ENCODE data around the gene TRAPPC12.

TRAPPC12 gene

DNA sequence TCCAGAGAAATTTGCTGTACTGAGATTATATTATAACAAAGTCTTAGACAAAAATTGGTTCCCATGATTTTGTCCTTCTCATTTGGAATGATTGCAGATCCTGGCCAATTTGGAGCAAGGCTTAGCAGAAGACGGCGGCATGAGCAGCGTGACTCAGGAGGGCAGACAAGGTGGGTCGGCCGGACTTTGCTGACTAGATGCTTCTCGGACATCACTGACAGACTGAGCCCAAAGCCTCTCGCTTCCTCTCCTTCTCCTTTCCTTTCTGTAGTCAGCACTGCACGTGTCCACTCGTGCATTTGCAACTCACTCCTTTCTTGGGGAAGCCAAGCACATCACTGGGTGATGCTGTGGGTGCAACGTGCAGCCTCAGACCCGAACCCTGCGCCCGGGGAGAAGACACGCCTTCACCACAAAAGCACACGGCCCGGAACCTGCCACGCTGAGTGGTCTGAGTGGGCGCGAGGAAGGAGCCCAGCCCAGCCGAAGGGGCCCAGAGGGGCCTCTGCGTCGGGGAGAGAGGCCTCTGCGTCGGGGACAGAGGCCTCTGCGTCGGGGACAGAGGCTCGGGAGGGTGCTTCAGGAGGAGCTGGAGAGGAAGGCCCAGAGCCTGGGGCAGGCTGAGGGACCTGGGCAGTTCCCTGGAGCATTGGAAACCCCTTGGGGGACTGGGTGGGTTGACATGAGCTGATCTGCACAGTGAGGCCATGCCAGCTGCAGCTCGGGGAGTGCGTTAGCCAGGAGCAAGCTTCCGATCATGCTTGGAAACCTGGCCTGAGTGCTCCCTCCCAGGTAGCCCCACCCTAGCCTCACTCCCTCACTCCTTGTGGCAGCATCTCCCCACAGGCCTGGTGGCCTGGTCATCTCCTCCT is 78.3 kb downstream of the TRAPPC12 start:
- H3K9me3 ChIP-seq: no peaks in the 10 kb centered on the region; the same call in 1 of the 2 replicates
- peaks cover 38% of the 10 kb centered on the region for H3K36me3 ChIP-seq
- H3K4me3 ChIP-seq: no peak overlapping the region
- no peak overlapping the region for H3K9ac ChIP-seq
- H3K4me2 ChIP-seq: peak overlapping the region; percentile 95
- H3K27me3 ChIP-seq: peaks cover 72% of the 10 kb centered on the region
- no peak for TF ChIP-seq Cebpa-rat (IDR thresholded peaks at IDR 0.05)
- H3K27ac ChIP-seq: no peak overlapping the region
- peaks cover 54% of the 10 kb centered on the region for H4K20me1 ChIP-seq
- peaks cover 92% of the 10 kb centered on the region for H3K4me1 ChIP-seq

GRCh38 chr2:3458396-3459184 is 79.1 kb downstream of the TRAPPC12 start:
- no peak for TF ChIP-seq Cebpa-rat (IDR thresholded peaks at IDR 0.05)
- H3K4me3 ChIP-seq: no peak overlapping the region
- H3K9me3 ChIP-seq: no peaks in the 10 kb centered on the region; the same call in 1 of the 2 replicates
- no peak overlapping the region for H3K9ac ChIP-seq
- H3K36me3 ChIP-seq: peaks cover 30% of the 10 kb centered on the region
- H3K4me2 ChIP-seq: peak overlapping the region; percentile 95
- peaks cover 64% of the 10 kb centered on the region for H3K27me3 ChIP-seq
- H3K4me1 ChIP-seq: peaks cover 95% of the 10 kb centered on the region
- peaks cover 46% of the 10 kb centered on the region for H4K20me1 ChIP-seq
- H3K27ac ChIP-seq: no peak overlapping the region

- Histone ChIP-seq H3K4me3 (no peak overlapping the region), H3K27me3 (peaks cover 56% of the 10 kb centered on the region), H3K4me2 (peak overlapping the region; percentile 95), H3K36me3 (peaks cover 28% of the 10 kb centered on the region), H3K4me1 (peaks cover 95% of the 10 kb centered on the region), H3K27ac (no peak overlapping the region), H3K9ac (no peak overlapping the region), H3K9me3 (no peaks in the 10 kb centered on the region; the same call in 1 of the 2 replicates), H4K20me1 (peaks cover 38% of the 10 kb centered on the region)
- TF ChIP-seq Cebpa-rat (IDR thresholded peaks at IDR 0.05): no peak
Measured at GRCh38 chr2:3459185-3460015, 79.9 kb downstream of the TRAPPC12 start.

DNA sequence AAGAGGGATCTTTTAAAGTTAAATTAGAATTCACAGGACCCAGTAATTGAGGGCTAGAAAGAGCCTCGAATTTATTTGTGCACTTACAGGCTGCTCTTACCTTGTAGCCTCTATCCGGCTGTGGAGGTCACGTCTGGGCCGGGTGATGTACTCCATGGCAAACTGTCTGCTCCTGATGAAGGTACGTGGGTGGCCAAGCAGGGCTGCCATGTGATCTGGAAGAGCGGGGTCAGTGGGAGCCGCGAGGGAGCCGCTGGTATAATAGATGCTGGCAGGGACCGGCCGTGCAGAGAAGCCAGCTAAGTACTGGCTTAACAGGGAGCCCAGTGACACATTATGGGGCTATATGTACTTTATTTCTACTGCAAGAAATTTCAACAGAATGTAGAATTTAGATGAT is 80.7 kb downstream of the TRAPPC12 start:
- Histone ChIP-seq H4K20me1 (peaks cover 33% of the 10 kb centered on the region), H3K4me2 (peak overlapping the region; percentile 95), H3K36me3 (peaks cover 34% of the 10 kb centered on the region), H3K4me1 (peaks cover 91% of the 10 kb centered on the region), H3K9me3 (no peaks in the 10 kb centered on the region), H3K27me3 (peaks cover 48% of the 10 kb centered on the region; the same call in 1 of the 2 replicates), H3K9ac (no peak overlapping the region), H3K4me3 (no peak overlapping the region), H3K27ac (no peak overlapping the region)
- no peak for TF ChIP-seq Cebpa-rat (IDR thresholded peaks at IDR 0.05)

- peak overlapping the region; percentile 57; the same call in 1 of the 2 replicates for H3K27ac ChIP-seq
Measured at GRCh38 chr2:3460831-3461800, 81.6 kb downstream of the TRAPPC12 start.

DNA sequence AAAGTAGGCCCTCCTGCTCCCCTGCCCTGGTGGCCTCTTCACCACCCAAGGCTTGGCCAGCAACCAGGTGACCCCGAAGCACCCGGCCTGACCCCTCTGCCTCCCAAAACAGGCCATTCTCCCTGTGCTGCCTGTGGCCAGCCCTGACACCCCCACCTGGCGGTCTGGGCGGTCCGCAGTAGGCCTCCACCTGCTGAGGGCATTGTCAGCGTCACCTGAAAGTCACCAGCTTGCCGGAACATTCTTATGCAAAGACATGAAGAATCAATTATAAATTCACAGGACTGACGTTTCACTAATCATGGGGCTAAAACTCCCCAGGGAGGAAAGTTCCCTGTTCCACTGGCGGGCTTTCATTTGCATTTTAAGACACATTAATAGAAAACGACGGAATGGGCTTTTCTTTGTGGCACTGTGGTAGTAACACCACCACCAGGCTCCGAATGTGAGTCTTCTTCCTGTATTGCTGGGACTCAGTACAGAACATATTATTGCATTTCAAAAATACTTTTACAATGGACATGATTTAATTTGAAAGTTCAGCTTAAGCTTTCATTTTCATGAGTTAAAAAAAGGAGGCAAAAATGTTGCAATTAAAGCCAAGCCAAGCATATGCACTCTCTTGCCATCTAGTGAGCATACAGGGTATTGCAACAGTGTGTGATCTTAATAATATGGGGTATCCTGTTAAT is 82.5 kb downstream of the TRAPPC12 start:
- peaks cover 39% of the 10 kb centered on the region; the same call in 1 of the 2 replicates for H3K27me3 ChIP-seq
- H3K9ac ChIP-seq: peak overlapping the region; percentile 25; the same call in 1 of the 2 replicates
- H3K4me2 ChIP-seq: peak overlapping the region; percentile 95
- peak overlapping the region; percentile 57; the same call in 1 of the 2 replicates for H3K27ac ChIP-seq
- TF ChIP-seq Cebpa-rat (IDR thresholded peaks at IDR 0.05): no peak
- peaks cover 18% of the 10 kb centered on the region for H4K20me1 ChIP-seq
- H3K4me1 ChIP-seq: peaks cover 74% of the 10 kb centered on the region
- peak overlapping the region; percentile 57 for H3K4me3 ChIP-seq
- H3K36me3 ChIP-seq: peaks cover 46% of the 10 kb centered on the region
- no peaks in the 10 kb centered on the region for H3K9me3 ChIP-seq

More at GRCh38 chr2:3460831-3461800, 81.6 kb downstream of the TRAPPC12 start:
- H4K20me1 ChIP-seq: peaks cover 25% of the 10 kb centered on the region
- H3K4me3 ChIP-seq: peak overlapping the region; percentile 57
- H3K36me3 ChIP-seq: peaks cover 44% of the 10 kb centered on the region
- peak overlapping the region; percentile 95 for H3K4me2 ChIP-seq
- no peaks in the 10 kb centered on the region for H3K9me3 ChIP-seq
- peaks cover 81% of the 10 kb centered on the region for H3K4me1 ChIP-seq
- peaks cover 45% of the 10 kb centered on the region; the same call in 1 of the 2 replicates for H3K27me3 ChIP-seq
- no peak for TF ChIP-seq Cebpa-rat (IDR thresholded peaks at IDR 0.05)
- 0 out of 2 replicates have a peak overlapping the region, but pooled peaks have one; percentile 32 for H3K9ac ChIP-seq

DNA sequence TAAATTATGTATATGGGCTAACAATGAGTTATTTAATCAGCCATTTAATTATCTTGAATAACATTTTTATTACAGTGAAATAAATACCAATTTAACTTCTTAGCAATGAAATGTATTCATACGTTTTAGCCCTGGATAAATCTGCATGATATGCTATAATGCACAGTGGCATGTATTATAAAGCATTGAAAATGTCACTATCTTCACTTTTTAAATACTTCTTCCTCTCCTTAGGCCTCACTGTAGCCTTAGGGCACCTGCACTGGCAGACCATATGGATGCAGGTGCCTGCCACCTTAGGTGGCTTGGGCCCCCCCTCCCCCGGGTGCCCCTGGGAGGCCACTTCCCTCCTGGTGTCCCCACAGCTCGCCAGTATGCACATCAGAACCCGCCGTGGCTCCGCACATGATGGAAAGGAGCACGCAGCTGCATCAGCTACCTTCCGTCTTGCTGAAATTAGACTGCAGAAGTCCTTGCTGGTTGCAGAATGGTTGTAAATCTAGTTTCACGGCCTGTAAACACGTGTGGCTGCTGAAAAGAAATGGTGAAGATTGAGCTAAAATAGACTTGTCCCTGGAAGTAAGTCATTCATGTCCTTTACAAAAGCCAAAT is 83.1 kb downstream of the TRAPPC12 start:
- H3K4me1 ChIP-seq: peaks cover 71% of the 10 kb centered on the region
- H3K9me3 ChIP-seq: no peaks in the 10 kb centered on the region
- peaks cover 38% of the 10 kb centered on the region; the same call in 1 of the 2 replicates for H3K27me3 ChIP-seq
- H3K4me3 ChIP-seq: no peak overlapping the region
- H3K36me3 ChIP-seq: peaks cover 50% of the 10 kb centered on the region
- H4K20me1 ChIP-seq: peaks cover 18% of the 10 kb centered on the region
- TF ChIP-seq Cebpa-rat (IDR thresholded peaks at IDR 0.05): no peak
- peak overlapping the region; percentile 54; the same call in 1 of the 2 replicates for H3K9ac ChIP-seq
- H3K4me2 ChIP-seq: peak overlapping the region; percentile 95
- H3K27ac ChIP-seq: peak overlapping the region; percentile 73
